ENCODE data around the gene KCNQ1OT1. TPM values are rescaled to one million over a fixed set of nuclear protein-coding genes. Genes with fewer than 3 reads are reported as not detected.

The KCNQ1OT1 gene
- total RNA-seq, 2 donors from 2014 or later: 5.2 to 6.9 TPM

- no peak for TF ChIP-seq CTCF (conservative IDR thresholded peaks at IDR 0.05)
- Histone ChIP-seq H3K36me3 (ENCODE audit: control insufficient read depth, insufficient read depth, low read length) (no peaks in the 10 kb centered on the region), H3K9me3 (ENCODE audit: control insufficient read depth, low read length) (peaks cover 83% of the 10 kb centered on the region), H3K9ac (ENCODE audit: extremely low read depth, low read length, poor library complexity, severe bottlenecking) (no peak overlapping the region), H3K4me3 (ENCODE audit: low read length) (peak overlapping the region; percentile 62), H3K27me3 (ENCODE audit: control insufficient read depth, insufficient read depth, low read length, poor library complexity, severe bottlenecking) (no peaks in the 10 kb centered on the region), H3K27ac (ENCODE audit: low read depth, low read length) (no peak overlapping the region), H3K4me1 (ENCODE audit: control insufficient read depth, insufficient read depth, low read length) (no peaks in the 10 kb centered on the region)
- no peaks in the 10 kb centered on the region for H3K4me1 Mint-ChIP-seq
- peaks cover 100% of the 10 kb centered on the region for H3K9me3 Mint-ChIP-seq
- 95% methylated on average over 7 of the region's 7 CpGs; no CpG with 5 or more reads in 1 of the 2 experiments for WGBS, 2 experiments (ENCODE audit: insufficient coverage in 1 of 2, insufficient read length in 1 of 2)
- no peak overlapping the region for H3K4me3 Mint-ChIP-seq
- H3K27ac Mint-ChIP-seq: no peak overlapping the region
- H3K27me3 Mint-ChIP-seq (ENCODE audit: insufficient read depth): peaks cover 77% of the 10 kb centered on the region
- peaks cover 8% of the 10 kb centered on the region for H3K36me3 Mint-ChIP-seq (ENCODE audit: low read depth)
- DNase-seq: no peak
These were observed 47.9 kb downstream of the KCNQ1OT1 start for GRCh38 chr11:2651826-2652271.

- H3K4me1 ChIP-seq (ENCODE audit: control insufficient read depth, insufficient read depth, low read length): no peaks in the 10 kb centered on the region
- H3K9ac ChIP-seq (ENCODE audit: extremely low read depth, low read length, poor library complexity, severe bottlenecking): no peak overlapping the region
- no peaks in the 10 kb centered on the region for H3K27me3 ChIP-seq (ENCODE audit: control insufficient read depth, insufficient read depth, low read length, poor library complexity, severe bottlenecking)
- H3K9me3 ChIP-seq (ENCODE audit: control insufficient read depth, low read length): peaks cover 83% of the 10 kb centered on the region
- no peak overlapping the region for H3K27ac ChIP-seq (ENCODE audit: low read depth, low read length)
- H3K4me1 Mint-ChIP-seq: no peaks in the 10 kb centered on the region
- WGBS, 2 experiments (ENCODE audit: insufficient coverage in 1 of 2, insufficient read length in 1 of 2): 87 to 93% methylated on average over 3 to 4 of the region's 4 CpGs
- peaks cover 76% of the 10 kb centered on the region for H3K27me3 Mint-ChIP-seq (ENCODE audit: insufficient read depth)
- no peak for TF ChIP-seq CTCF (conservative IDR thresholded peaks at IDR 0.05)
- H3K36me3 ChIP-seq (ENCODE audit: control insufficient read depth, insufficient read depth, low read length): no peaks in the 10 kb centered on the region
- DNase-seq: no peak
- H3K36me3 Mint-ChIP-seq (ENCODE audit: low read depth): peaks cover 8% of the 10 kb centered on the region
- peak overlapping the region; percentile 62 for H3K4me3 ChIP-seq (ENCODE audit: low read length)
- H3K9me3 Mint-ChIP-seq: peaks cover 100% of the 10 kb centered on the region
- H3K4me3 Mint-ChIP-seq: no peak overlapping the region
- H3K27ac Mint-ChIP-seq: no peak overlapping the region
These were observed 48.7 kb downstream of the KCNQ1OT1 start for GRCh38 chr11:2651054-2651617.

GRCh38 chr11:2650343-2650867 lies 49.4 kb downstream of the KCNQ1OT1 start:
- no peaks in the 10 kb centered on the region for H3K27me3 ChIP-seq (ENCODE audit: control insufficient read depth, insufficient read depth, low read length, poor library complexity, severe bottlenecking)
- H3K9ac ChIP-seq (ENCODE audit: extremely low read depth, low read length, poor library complexity, severe bottlenecking): no peak overlapping the region
- Mint-ChIP-seq H3K27me3 (ENCODE audit: insufficient read depth) (peaks cover 77% of the 10 kb centered on the region), H3K4me3 (no peak overlapping the region), H3K4me1 (no peaks in the 10 kb centered on the region), H3K36me3 (ENCODE audit: low read depth) (peaks cover 8% of the 10 kb centered on the region), H3K9me3 (peaks cover 100% of the 10 kb centered on the region), H3K27ac (no peak overlapping the region)
- H3K4me3 ChIP-seq (ENCODE audit: low read length): peak overlapping the region; percentile 56
- no peak overlapping the region for H3K27ac ChIP-seq (ENCODE audit: low read depth, low read length)
- 100% methylated on average over 2 of the region's 2 CpGs; no CpG with 5 or more reads in 1 of the 2 experiments for WGBS, 2 experiments (ENCODE audit: insufficient coverage in 1 of 2, insufficient read length in 1 of 2)
- no peak for TF ChIP-seq CTCF (conservative IDR thresholded peaks at IDR 0.05)
- H3K9me3 ChIP-seq (ENCODE audit: control insufficient read depth, low read length): peaks cover 86% of the 10 kb centered on the region
- no peak for DNase-seq
- no peaks in the 10 kb centered on the region for H3K4me1 ChIP-seq (ENCODE audit: control insufficient read depth, insufficient read depth, low read length)
- no peaks in the 10 kb centered on the region for H3K36me3 ChIP-seq (ENCODE audit: control insufficient read depth, insufficient read depth, low read length)

All from endodermal cell (in vitro differentiated cells).